Stimulated activated CD4-positive, alpha-beta T cell treated with anti-CD3 and anti-CD28 coated beads, Interleukin-1b, Interleukin-23, amount 100 ng/mL, for 48 hours (primary cell): ENCODE results near the gene ADAMTS1.
"Not testable (repeated sequence)": the region's sequence is repeated elsewhere in the genome, so short reads cannot be mapped to it uniquely, and the experiment has no call there.

Source experiments
- DNase-seq: peaks from one replicate; pipeline ENCODE4 v3.0.0-alpha.2; 2020

Gene ADAMTS1

DNA sequence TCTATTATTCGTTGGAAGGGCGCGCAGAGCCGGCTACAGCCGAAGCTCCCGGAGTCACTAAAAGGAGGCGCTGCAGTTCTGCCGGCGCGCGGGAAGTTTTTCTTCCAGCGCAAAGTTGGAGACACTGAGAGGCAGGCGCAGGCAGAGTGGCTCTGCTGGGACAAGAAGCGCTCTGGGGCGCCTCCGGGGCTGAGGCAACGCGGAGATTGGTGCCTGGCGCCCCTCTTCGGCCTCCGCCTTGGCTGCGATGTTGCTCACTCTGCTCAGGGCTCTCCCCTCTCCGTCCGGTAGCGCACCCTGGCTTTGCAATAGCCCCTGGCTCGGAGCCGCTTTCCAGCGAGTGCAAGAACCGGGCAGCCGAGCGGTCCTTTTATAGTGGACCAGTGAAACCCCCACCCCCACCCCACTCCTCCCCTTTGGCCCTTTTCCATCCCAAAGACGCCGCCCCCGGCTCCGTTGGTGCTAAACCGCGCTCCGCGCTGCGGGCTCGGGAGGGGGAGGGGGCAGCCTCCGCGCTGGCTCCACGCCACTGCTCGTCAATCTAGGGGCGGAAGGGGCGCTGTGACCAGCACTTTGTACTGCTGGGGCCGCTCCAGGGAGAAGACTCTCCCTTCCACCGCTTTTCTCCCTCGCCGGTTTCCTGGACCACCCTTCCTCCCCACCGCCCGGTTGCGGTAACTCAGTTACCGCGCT lies at the start of gene ADAMTS1:
ADAMTS1 (minus strand) TSS at position 344 of the 693 bp plus-strand sequence. CDS start 455 bp downstream, outside the sequence.
- DNase-seq = no peak

DNA sequence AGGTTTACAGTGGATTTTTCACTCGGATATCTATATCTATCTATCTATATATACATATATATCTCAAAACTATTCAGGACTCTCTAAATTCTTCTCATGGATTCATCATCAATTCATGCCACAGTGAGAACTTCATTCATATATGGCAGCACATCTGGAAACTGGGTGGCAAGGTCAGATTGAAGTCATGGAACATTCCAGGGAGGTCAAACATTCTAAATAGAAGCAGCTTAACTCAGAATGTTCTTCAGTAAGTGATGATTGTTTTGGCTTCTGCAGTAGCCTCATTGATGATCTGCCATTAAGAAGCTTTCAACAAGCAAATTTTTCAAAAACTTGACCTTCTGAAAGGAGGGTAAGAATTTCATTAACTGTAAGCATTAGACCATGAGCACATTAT lies 46.9 kb upstream of the ADAMTS1 start:
- no peak for DNase-seq

DNA sequence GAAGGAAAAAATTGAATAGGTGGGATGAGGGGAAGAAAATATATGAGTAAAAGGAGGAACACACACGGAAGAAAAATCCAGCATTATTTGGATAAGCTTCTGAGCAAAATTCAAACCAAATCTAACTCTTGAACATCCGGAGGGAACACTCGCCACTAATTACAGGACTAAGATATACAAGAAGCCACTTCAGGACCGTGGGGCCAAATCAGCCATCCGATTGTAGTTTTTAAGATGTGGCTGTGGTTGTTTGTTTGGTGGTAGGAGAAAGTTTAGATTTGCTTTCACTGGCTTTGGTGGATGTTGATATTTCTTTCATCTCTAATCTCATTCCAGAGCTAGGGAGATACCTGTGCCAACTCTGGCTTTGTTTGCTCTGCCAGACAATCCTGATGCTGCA lies 43.7 kb upstream of the ADAMTS1 start:
- no peak for DNase-seq

DNA sequence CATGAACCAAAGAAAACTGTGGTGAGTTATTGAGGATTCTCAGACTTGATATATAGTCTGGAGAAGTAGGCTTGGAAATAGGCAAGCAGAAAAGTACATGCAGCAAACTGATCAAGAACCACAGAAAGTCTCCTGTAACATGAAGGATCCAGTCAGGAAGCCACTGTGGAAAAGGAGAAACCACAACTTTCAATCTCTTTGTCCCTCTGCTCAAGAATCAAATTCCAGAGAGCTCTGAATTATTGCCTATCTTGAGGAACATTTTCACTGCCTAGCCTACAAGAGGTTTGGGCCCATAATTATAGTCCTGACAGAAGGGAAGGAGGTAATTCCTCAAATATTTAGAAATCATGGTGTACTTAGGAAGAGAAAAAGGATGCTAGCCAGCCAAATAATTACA lies 43.0 kb upstream of the ADAMTS1 start:
- no peak for DNase-seq

DNA sequence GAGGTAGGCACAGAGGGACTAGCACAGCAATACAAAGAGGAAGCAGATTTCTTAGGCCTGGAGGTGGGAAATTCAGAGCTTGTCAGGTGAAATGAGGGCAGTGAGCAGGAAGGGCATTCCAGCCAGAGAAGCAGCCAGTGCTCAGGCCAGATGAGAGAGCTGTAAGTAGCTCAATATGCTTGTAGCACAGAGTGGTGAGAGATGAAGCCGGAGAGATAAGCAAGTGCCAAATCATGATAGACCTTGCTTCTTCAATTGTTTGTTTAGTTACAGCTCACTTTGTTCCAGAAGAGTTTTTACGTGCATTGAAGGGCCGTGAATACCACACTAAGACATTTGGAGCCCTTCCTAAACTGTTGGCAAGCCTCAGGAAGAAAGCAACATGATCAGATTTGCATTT lies 42.0 kb upstream of the ADAMTS1 start:
- no peak for DNase-seq

DNA sequence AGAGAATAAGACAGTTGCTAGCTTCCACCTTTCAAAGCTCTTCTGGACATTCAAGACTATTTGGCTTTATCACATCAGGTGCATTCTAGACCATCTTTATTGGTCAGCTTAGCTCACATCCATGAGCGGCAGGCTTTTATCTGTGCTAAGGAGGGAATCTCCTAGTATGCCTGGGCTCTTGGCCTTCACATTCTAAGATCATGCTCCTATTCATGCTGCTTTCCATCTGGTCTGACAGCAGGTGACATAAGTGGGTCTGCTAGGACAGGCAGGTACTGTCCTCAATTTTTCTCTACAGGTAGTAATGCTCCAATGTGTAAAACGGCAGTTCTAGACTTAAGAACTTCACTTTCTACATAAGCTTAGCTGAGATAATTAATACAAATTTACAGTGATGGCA lies 39.2 kb upstream of the ADAMTS1 start:
- no peak for DNase-seq

DNA sequence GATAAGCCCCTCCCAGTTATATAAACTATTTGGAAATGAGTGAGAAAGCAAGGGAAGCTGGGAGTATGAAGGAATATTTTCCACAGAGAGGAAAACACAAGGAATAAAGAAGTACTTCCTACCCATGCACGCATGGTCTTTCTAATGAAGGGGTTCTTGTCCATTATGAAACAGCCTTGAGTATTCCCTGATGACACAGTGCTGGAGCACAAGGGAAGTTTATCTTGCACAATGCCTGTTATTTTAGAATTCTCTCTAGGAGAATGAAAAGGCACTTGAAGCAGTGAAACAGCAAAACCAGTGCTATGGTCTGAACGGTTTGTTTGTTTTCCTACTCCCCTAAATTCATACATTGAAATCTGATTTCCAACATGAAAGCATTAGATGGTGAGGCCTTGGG lies 38.6 kb upstream of the ADAMTS1 start:
- DNase-seq = no peak

DNA sequence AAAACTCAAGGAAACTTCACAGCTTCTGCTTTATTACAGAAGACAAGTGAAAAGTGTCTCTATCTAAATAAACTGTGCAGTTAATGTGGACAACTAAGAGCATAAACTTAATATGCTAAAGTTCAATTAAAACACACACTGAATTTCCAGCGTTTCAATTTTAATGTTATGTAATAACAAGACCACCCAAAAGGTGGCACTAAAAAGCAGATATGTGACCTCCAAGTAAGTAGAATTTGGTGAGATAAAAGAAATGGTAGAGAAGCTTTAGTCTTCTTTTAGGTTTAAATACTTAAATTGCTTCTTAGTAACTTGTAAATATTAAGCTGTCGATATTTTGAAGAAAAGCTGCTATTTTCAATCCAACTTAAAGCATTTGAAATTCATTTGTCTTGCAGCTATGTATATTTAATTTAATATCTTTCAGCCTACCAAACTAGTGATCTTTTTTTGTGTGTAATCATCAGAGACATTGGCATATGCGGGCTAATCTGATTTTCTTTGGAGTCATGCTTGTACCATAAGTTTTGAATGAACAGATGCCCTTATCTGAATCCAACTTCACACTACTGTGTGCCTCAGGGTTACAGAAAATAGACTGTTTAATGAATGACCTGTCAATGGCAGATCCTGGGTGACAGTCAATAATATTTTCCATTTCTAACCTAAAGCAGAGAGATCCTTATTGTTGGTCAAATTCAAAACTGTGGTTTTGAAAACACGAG lies 36.5 kb upstream of the ADAMTS1 start:
- DNase-seq = no peak

DNA sequence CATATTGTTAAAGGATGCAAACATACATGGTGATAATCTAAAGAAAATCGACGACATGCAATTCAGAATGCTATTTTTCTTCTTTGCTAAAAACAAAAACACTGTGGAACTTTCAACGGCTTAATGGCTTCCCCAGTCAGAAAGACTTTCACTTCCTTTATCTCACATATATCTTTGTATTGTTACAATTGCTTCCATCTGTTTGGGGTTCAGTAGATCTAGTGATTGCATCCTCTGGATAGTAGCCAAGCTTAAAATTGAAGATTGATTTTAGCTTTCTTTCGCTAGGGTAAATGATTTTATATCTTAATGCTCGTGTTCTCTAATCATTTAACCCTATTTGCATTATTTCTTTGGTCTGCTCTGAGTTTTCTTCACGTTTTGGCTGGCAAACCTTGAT lies 31.8 kb upstream of the ADAMTS1 start:
- no peak for DNase-seq

DNA sequence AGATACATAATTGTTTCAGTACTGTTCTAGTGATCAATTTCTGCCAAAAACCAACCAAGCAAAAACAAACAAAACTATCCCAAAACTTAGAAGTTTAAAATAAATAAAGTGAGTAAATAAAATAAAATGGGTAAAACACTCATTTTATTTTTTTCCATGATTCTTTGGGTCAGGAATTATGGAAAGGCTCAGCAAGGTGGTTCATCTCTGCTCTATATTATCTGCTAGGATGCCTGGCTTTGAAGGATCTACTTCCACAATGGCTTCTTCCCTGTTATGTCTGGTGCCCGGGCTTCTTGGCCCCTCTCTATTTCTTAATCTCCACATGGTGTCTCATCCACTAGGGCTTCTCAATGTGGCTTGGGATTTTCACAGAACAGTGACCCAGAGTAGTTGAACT lies 29.1 kb upstream of the ADAMTS1 start:
- DNase-seq = no peak

DNA sequence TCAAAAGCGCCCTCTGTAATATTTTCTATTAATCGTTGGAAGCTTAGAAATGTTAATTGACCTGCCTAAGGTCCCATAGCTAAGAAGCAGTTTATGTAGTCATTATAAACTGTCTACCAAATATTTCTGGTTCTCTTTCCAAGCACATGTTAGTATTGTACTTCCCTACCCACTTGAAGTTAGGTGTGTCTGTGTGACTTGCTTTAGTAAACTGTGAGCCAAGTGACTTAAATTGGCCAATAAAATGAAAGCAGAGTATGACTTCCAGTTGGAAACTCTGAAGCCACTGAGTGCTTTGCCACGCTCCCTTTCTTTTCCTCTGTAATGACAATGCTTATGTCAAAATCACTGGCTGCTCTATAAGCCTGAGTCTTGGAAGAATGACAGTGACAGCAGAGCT lies 20.6 kb upstream of the ADAMTS1 start:
- no peak for DNase-seq

DNA sequence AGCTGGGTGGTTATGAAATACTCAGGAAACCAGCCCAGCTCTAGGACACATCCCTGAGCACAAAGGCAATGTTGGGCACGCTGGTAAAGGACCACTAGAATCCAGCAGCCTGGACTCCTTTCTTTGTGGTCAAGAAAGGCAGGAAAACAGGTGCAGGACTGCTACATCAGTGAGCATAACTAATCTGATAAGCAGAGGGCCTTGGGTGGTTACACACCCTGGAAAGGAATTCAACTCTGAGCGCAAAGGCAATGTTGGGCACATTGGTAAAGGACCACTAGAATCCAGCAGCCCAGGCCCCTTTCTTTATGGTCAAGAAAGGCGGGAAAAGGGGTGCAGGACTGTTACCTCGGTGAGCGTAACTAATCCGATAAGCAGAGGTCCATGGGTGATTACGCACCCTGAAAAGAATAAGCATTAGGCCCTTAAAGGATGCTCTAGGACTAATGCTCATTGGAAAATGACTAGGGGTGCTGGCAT lies 11.7 kb upstream of the ADAMTS1 start:
- not testable (repeated sequence) for DNase-seq

DNA sequence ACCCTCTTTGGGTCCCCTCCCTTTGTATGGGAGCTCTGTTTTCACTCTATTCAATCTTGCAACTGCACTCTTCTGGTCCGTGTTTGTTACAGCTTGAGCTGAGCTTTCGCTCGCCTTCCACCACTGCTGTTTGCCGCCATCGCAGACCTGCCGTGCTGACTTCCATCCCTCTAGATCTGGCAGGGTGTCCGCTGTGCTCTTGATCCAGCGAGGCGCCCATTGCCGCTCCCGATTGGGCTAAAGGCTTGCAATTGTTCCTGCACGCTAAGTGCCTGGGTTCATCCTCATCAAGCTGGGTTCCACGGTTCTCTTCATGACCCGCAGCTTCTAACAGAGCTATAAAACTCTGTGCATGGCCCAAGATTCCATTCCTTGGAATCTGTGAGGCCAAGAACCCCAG lies 9.5 kb upstream of the ADAMTS1 start:
- DNase-seq = not testable (repeated sequence)

DNA sequence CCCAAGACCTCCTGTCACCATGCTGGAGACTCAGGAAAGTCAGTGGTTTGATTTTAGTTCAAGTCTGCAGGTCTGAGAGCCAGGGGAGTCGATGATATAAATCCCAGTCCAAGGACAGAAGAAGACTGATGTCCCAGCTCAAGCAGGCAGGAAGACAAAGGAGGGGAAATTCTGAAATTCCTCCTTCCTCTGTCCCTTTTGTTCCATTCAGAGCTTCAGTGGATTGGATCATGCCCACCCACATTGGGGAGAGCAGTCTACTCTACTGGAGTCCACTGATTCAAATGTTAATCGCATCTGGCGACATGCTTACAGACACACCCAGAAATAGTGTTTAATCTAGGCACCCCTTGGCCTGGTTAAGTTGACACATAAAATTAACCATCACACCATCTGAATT lies 7.2 kb upstream of the ADAMTS1 start:
- no peak for DNase-seq

DNA sequence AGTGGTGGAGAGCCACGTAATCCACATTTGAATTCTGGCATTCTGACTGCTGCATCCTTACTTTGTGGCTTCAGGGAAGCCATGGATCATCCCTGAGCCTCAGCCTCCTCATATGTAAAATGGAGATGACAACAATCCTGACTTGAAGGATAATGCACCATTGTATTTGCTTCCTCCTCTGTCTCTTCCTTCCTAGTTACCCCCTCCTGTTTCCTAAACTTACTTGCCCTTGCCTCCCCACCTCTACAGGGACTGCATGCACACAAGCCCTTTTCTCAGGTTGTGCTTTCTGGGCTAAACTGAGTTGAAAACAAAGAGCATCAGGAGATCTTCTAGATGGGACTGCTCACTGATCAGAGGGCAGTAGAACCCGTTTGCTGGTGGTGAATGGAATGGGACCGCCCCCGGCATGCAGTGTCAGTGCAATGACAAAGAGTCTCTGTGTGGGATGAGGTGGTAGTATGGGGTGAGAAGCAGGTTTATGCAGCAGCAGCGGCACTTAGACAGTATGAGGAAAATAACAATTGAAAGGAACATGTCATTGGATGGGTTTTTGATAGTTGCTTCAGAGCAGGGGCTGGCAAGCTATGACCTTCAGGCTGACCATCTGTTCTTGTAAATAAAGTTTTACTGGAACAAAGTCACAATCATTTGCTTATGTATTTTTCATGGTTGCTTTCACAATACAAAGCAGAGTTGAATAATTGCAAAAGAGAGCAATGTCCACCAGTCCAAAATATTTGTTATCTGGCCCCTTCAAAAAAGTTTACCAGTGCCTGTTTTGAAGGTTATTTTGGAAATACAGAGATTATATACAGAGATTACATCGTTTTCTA lies 6.1 kb upstream of the ADAMTS1 start:
- DNase-seq = no peak

DNA sequence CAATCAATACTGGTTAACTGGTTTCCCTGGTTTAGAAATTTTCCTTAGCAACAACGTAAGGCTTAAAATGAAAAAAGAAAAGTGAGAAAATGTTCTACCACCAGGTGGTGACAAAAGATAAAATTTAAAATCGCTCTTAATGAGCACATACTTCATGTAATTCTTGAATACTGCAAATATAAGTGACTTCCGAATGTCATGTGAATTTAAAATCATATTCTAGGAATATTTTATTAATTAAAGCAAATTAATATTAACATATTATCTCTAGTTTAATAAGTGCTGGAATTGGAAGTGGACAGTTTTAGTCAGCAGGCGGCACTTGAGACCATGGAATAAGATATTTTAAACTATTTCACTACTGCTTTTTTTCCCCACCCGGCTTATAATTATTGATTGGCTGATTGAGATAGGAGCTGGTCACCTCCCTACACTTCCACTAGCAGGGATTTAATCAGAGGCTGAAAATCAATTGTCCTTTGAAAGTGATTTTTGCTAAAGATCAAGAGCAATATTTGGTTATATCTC lies 5.0 kb upstream of the ADAMTS1 start:
- no peak for DNase-seq

DNA sequence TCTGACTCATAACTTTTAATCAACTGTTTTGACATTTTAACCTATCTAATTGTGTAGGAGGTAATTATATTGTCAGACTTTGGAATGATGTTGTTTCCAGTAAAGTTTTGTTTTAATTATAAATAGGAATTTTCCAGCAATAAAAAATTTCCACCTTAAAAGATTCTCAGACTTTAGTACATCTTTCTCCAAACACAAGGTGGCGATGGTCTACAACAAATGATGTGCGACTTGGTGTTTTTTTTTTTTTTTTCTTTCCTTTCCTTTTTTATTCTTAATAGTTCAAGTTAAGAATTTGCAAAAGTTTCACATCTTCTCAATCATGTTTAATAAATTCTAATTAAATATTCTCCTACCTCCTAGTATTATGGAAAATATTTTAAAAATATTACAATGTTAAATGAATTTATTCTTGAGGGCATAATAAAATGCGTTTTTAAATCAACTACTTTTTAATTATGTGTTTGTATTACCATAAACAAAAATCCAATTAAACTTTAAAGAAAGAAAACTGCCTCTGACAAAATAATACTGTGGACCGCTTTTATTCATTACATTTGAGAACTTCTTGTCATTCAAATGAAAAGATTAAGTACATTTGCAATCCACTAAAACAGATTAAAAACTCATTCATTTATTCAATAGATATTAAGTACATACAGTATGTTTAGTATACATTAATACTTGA lies 4.4 kb upstream of the ADAMTS1 start:
- DNase-seq = no peak

DNA sequence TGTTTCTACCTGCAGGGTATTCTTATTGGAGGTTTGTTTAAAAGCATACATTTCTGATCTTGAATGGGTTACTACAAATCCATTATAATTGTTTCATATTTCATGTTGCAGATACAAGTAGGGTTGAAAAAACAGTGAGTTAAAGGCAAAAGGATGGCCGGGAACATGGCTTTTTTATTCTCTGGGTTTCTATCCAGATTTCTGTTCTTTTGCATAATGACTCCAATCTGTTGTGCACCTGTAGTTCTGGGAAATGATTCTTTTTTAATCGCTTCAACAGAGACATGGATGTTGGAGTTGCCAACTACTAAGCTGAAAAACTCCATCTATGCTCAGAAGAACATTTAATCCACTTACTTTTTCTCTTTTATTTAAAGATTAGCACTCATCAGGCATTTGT lies 2.7 kb upstream of the ADAMTS1 start:
- no peak for DNase-seq

DNA sequence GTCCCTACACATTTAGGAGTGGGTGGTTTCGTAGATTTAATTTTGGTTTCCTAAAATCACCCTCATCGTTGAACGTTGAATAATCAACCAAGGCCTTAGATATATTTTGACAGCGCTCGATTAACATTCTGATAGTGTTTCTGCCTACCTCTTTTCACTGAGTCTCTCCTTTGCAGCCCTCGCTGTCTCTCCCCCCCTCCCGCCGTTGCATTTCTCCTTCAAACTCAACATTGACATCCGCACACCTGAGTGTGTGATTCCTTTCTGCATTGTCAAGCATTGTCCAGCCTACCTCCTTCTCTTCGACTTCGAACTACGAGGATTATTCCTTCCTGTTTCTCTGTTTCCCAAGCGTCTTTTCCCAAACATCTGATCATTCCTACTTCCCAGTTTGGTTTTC lies 1.8 kb upstream of the ADAMTS1 start:
- DNase-seq = no peak

DNA sequence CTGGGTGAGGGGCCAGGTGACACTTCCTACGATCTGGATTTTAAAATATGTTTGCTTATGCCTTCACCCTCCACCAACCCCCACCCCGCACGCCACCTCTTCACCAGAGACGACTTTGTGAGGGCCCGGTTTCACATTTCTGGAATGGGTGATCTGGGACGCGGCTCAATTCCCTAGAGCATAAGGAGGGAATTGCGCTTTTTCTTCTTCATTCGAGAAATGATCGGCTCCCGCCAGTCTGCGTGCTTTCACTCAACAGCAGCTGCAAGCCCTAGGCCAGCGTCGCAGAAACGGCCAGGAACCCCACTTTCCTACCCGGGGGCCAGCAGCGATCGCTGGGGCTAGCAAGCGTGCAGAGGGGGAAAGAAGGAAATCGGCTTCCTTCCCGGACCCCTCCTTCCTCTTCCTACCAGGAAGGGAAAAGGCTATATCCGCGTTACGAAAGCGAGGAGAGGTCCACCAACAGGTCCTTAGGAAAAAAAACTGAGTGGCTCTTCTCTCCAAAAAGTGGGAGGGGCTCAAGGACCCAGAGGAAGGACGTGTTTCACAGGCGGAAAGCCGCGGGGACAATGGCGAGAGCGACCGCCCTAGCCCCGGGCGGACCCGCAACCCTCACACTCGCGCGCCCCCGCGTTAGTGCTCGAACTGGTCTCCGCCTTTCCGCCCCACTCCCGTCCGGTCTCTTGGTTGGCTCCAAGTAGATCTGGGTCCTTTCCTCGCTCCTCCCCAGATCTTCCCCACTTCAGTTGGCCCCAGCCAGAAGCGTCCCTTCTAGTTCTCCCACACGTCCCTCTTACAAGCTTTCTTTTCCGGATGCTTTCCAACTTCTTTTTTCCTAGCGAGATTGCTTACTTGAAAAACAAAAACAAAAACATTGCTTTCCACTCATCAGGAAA lies 1.1 kb upstream of the ADAMTS1 start:
- DNase-seq = no peak

DNA sequence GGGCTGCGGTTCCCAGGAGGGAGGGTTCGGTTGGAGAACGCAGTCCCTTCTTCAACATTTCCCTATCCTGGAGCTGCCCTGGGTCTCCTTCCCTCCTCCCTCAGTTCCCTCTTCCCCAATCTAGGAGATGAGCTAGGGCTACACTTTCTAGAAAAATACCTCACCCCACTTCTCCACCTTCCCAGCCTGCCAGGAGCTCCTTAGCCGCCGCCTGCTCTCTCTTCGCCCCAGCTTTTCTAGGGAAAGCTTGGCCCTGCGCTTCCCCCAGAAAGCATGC lies 488 bp upstream of the ADAMTS1 start:
- DNase-seq = no peak
